Chondrocyte (in vitro differentiated cells): Measurements from ENCODE around the gene GRIN2D. TPM values are rescaled to one million over a fixed set of nuclear protein-coding genes. Genes with fewer than 3 reads are reported as not detected.

Source experiments
- DNase-seq: peaks from one replicate; pipeline ENCODE4 v3.0.0; 2021; ENCODE audit warnings: mixed read lengths, low spot score
- H3K27ac Mint-ChIP-seq: one replicate; pipeline ENCODE4 v1.8.0; 2021; ENCODE audit warnings: mild to moderate bottlenecking, moderate library complexity, mixed read lengths; ENCODE audit not compliant: unreplicated experiment
- H3K27me3 Mint-ChIP-seq: 2 replicates; pipeline ENCODE4 v1.8.0; 2021; ENCODE audit warnings: low read depth, mixed read lengths
- H3K36me3 Mint-ChIP-seq: 2 replicates; pipeline ENCODE4 v1.8.0; 2021; ENCODE audit warnings: low read depth, mixed read lengths
- H3K4me1 Mint-ChIP-seq: 2 replicates; pipeline ENCODE4 v1.8.0; 2021; ENCODE audit warnings: low read depth, mild to moderate bottlenecking, mixed read lengths
- H3K4me3 Mint-ChIP-seq: one replicate; pipeline ENCODE4 v1.8.0; 2021; ENCODE audit warnings: mild to moderate bottlenecking, moderate library complexity, mixed read lengths; ENCODE audit not compliant: unreplicated experiment
- H3K9me3 Mint-ChIP-seq: 2 replicates; pipeline ENCODE4 v1.8.0; 2021; ENCODE audit warnings: low read depth, mixed read lengths
- CTCF ChIP-seq: fragments of 200-600 bp; sonication (generic); IDR thresholded peaks from 2 replicates; pipeline ENCODE4 v1.5.0; 2021; ENCODE audit warnings: antibody characterized with exemption, mild to moderate bottlenecking, moderate library complexity
- total RNA-seq: library from RNA; stranded (reverse); gene quantifications from 3 replicates; pipeline ENCODE4 v1.2.1, GENCODE V29; 2021

GRIN2D gene
- total RNA-seq, 1 donor from 2014 or later = 4.9 TPM

- Mint-ChIP-seq H3K4me1 (peaks cover 4% of the 10 kb centered on the region), H3K4me3 (no peak overlapping the region), H3K27me3 (no peaks in the 10 kb centered on the region), H3K9me3 (peaks cover 2% of the 10 kb centered on the region), H3K27ac (no peak overlapping the region), H3K36me3 (peaks cover 4% of the 10 kb centered on the region)
- TF ChIP-seq CTCF = no peak
- no peak for DNase-seq
Observed at GRCh38 chr19:48405850-48406249, 12.4 kb downstream of the GRIN2D start.

GRCh38 chr19:48413879-48414587 lies 20.6 kb downstream of the GRIN2D start:
- H3K4me3 Mint-ChIP-seq = no peak overlapping the region
- no peak for DNase-seq
- H3K4me1 Mint-ChIP-seq = peaks cover 20% of the 10 kb centered on the region
- H3K9me3 Mint-ChIP-seq = no peaks in the 10 kb centered on the region
- no peaks in the 10 kb centered on the region for H3K27me3 Mint-ChIP-seq
- no peak for TF ChIP-seq CTCF
- no peaks in the 10 kb centered on the region for H3K36me3 Mint-ChIP-seq
- no peak overlapping the region for H3K27ac Mint-ChIP-seq

GRCh38 chr19:48415395-48415794 lies 21.9 kb downstream of the GRIN2D start:
- Mint-ChIP-seq H3K9me3 (no peaks in the 10 kb centered on the region), H3K4me1 (peaks cover 22% of the 10 kb centered on the region), H3K36me3 (no peaks in the 10 kb centered on the region), H3K4me3 (no peak overlapping the region), H3K27ac (no peak overlapping the region), H3K27me3 (no peaks in the 10 kb centered on the region)
- no peak for DNase-seq
- TF ChIP-seq CTCF = no peak

- Mint-ChIP-seq H3K9me3 (no peaks in the 10 kb centered on the region), H3K27ac (no peak overlapping the region), H3K36me3 (no peaks in the 10 kb centered on the region), H3K4me3 (no peak overlapping the region), H3K4me1 (peaks cover 22% of the 10 kb centered on the region), H3K27me3 (no peaks in the 10 kb centered on the region)
- DNase-seq = no peak
- TF ChIP-seq CTCF = no peak
Observed at GRCh38 chr19:48415806-48416221, 22.3 kb downstream of the GRIN2D start.

- Mint-ChIP-seq H3K27ac (no peak overlapping the region), H3K9me3 (no peaks in the 10 kb centered on the region), H3K27me3 (no peaks in the 10 kb centered on the region), H3K4me1 (peaks cover 22% of the 10 kb centered on the region), H3K4me3 (no peak overlapping the region), H3K36me3 (no peaks in the 10 kb centered on the region)
- no peak for TF ChIP-seq CTCF
- no peak for DNase-seq
Observed at GRCh38 chr19:48417421-48417820, 24.0 kb downstream of the GRIN2D start.
